ENCODE measurements around the gene CPB2.

GRCh38 chr13:46045424-46045823 is 59.4 kb downstream of the CPB2 start:
- no peak for TF ChIP-seq CTCF (IDR thresholded peaks at IDR 0.05)
- TF ChIP-seq POLR2A (IDR thresholded peaks at IDR 0.05) = no peak
- TF ChIP-seq POLR2AphosphoS5 (IDR thresholded peaks at IDR 0.05; ENCODE audit: insufficient read depth in 1 of 2, low read depth in 1 of 2) = no peak

Measured in vagina (tissue), 2 donors.